SU-DHL-6 (cell line): ENCODE results near the gene NUDC.

Source experiments
- EZH2phosphoT487 ChIP-seq: fragments of 200-600 bp; sonication (generic), shearing (Covaris generic); conservative IDR thresholded peaks from 2 replicates; pipeline ENCODE4 v1.6.1; 2018; ENCODE audit warnings: mild to moderate bottlenecking, antibody characterized with exemption, low read length, moderate library complexity, mixed read lengths
- TF ChIP-seq, protein P1 (sequence below): fragments of 200-600 bp; sonication (generic); IDR thresholded peaks from one replicate; pipeline ENCODE4 v1.5.1; 2017; ENCODE audit warnings: antibody characterized with exemption, mild to moderate bottlenecking, low read length, moderate library complexity; ENCODE audit not compliant: insufficient read depth, poor library complexity, severe bottlenecking

DNA sequence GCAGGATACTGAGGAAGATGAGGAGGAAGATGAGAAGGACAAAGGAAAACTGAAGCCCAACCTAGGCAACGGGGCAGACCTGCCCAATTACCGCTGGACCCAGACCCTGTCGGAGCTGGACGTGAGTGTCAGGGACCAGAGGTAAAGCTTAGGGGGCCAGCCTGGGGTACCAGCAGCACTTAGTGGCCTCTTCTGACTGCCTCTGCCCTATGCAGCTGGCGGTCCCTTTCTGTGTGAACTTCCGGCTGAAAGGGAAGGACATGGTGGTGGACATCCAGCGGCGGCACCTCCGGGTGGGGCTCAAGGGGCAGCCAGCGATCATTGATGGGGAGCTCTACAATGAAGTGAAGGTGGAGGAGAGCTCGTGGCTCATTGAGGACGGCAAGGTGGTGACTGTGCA is 21.1 kb downstream of the NUDC start:
- TF ChIP-seq, protein P1, sequence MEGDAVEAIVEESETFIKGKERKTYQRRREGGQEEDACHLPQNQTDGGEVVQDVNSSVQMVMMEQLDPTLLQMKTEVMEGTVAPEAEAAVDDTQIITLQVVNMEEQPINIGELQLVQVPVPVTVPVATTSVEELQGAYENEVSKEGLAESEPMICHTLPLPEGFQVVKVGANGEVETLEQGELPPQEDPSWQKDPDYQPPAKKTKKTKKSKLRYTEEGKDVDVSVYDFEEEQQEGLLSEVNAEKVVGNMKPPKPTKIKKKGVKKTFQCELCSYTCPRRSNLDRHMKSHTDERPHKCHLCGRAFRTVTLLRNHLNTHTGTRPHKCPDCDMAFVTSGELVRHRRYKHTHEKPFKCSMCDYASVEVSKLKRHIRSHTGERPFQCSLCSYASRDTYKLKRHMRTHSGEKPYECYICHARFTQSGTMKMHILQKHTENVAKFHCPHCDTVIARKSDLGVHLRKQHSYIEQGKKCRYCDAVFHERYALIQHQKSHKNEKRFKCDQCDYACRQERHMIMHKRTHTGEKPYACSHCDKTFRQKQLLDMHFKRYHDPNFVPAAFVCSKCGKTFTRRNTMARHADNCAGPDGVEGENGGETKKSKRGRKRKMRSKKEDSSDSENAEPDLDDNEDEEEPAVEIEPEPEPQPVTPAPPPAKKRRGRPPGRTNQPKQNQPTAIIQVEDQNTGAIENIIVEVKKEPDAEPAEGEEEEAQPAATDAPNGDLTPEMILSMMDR: no peak
- TF ChIP-seq EZH2phosphoT487: no peak
